Activated T-cell treated with anti-CD3 and anti-CD28 coated beads, Interleukin-2, amount 50 U/mL, for 4 hours (primary cell): ENCODE results near the gene COX10. TPM values are rescaled to one million over a fixed set of nuclear protein-coding genes. Genes with fewer than 3 reads are reported as not detected.
"Not testable (repeated sequence)": the region's sequence is repeated elsewhere in the genome, so short reads cannot be mapped to it uniquely, and the experiment has no call there.

Experiments
- ATAC-seq, 2 donors: fragments of 200-7000 bp; cut with Tn5 transposase; one replicate each; pipeline ENCODE4 v1.10.0; 2021
- DNase-seq: peaks from one replicate; pipeline ENCODE4 v3.0.0-alpha.2; 2020
- H3K27me3 Mint-ChIP-seq: one replicate; pipeline ENCODE4 v1.8.0; 2021; ENCODE audit warnings: low read depth, mixed read lengths
- H3K36me3 Mint-ChIP-seq: one replicate; pipeline ENCODE4 v1.8.0; 2022; ENCODE audit warnings: mixed read lengths; ENCODE audit not compliant: insufficient read depth
- H3K4me1 Mint-ChIP-seq: one replicate; pipeline ENCODE4 v1.8.0; 2021; ENCODE audit warnings: low read depth, mixed read lengths
- H3K4me3 Mint-ChIP-seq: one replicate; pipeline ENCODE4 v1.8.0; 2021; ENCODE audit warnings: mild to moderate bottlenecking, moderate library complexity, mixed read lengths
- H3K9me3 Mint-ChIP-seq: one replicate; pipeline ENCODE4 v1.8.0; 2021; ENCODE audit warnings: mixed read lengths
- total RNA-seq, 3 donors: library from RNA; stranded (reverse); gene quantifications; one replicate each; pipeline ENCODE4 v1.2.1, GENCODE V29; 2021

The COX10 gene
- total RNA-seq, 3 donors from 2014 or later: 28.7 to 30.6 (median 29.0) TPM

DNA sequence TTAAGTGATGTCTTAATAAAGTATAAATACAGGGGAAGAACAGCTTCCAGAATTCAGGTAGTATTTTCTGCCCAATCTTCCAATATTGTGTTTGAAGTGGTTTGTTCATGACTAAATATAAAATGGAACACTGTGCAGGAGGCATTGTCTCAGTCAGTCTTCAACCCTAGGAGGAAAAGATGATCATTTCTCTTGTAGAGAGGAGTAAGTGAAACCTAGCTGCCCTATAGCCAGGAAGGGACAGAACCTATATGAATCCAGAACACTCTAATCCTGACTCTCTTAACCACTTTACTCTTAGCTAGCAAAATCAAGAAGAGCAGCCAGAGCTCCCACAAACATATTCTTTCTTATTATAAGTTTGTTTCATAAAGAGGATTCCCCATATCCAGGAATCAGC, 122.2 kb downstream of the COX10 start:
- ATAC-seq, DNase-seq, H3K27me3 Mint-ChIP-seq, H3K4me3 Mint-ChIP-seq, H3K36me3 Mint-ChIP-seq, H3K9me3 Mint-ChIP-seq: not testable (repeated sequence)
- peaks cover 54% of the 10 kb centered on the region for H3K4me1 Mint-ChIP-seq

- ATAC-seq, H3K4me3 Mint-ChIP-seq, DNase-seq, H3K36me3 Mint-ChIP-seq, H3K9me3 Mint-ChIP-seq, H3K27me3 Mint-ChIP-seq: not testable (repeated sequence)
- peaks cover 56% of the 10 kb centered on the region for H3K4me1 Mint-ChIP-seq
These were observed 122.7 kb downstream of the COX10 start for GRCh38 chr17:14192039-14192438.

DNA sequence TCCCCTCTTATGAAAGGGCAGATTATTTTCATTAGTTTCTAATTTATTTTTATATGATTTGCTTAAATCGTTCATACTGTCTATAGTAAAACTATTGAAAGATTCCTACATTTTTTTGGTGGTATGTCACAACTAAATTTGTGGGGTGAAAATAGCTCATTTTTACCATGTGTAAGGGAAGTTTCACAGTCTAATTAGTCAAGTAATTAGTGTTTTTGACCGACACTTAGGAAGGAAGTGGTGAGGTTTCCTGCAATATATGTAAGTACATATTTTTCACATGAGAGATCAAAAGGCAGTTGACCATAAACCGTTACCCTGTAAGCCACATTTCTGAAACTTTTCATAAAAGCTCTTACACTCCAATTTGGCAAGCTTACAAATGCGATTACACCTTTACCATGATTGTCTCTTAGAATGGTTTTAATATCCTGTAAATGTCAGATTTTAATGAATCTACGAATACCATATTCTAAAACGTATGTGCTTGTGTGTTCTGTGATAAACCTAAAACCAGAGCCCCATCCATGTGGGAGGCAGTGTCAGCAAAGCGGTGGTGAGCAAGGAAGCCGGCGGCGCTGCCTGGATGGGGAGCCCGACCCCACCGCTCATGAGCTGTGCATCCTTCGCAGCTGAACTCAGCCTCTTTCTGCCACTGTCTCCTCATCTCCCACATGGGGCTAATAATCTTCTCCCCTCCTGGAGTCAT, 123.5 kb downstream of the COX10 start:
- ATAC-seq: peak; percentile 58 to 67
- H3K27me3 Mint-ChIP-seq, DNase-seq, H3K36me3 Mint-ChIP-seq, H3K9me3 Mint-ChIP-seq: not testable (repeated sequence)
- Mint-ChIP-seq H3K4me1 (peaks cover 64% of the 10 kb centered on the region), H3K4me3 (peak overlapping the region; percentile 22)

GRCh38 chr17:14196377-14196997, 127.2 kb downstream of the COX10 start:
- Mint-ChIP-seq H3K36me3 (peaks cover 14% of the 10 kb centered on the region), H3K27me3 (no peaks in the 10 kb centered on the region), H3K9me3 (no peaks in the 10 kb centered on the region), H3K4me1 (peaks cover 85% of the 10 kb centered on the region), H3K4me3 (peak overlapping the region; percentile 34)
- DNase-seq: no peak
- no peak for ATAC-seq

- H3K4me3 Mint-ChIP-seq: peak overlapping the region; percentile 34
- H3K9me3 Mint-ChIP-seq: no peaks in the 10 kb centered on the region
- peaks cover 14% of the 10 kb centered on the region for H3K36me3 Mint-ChIP-seq
- DNase-seq (no peak), ATAC-seq (no peak)
- H3K27me3 Mint-ChIP-seq: no peaks in the 10 kb centered on the region
- H3K4me1 Mint-ChIP-seq: peaks cover 87% of the 10 kb centered on the region
These were observed 127.8 kb downstream of the COX10 start for GRCh38 chr17:14197057-14197456.

DNA sequence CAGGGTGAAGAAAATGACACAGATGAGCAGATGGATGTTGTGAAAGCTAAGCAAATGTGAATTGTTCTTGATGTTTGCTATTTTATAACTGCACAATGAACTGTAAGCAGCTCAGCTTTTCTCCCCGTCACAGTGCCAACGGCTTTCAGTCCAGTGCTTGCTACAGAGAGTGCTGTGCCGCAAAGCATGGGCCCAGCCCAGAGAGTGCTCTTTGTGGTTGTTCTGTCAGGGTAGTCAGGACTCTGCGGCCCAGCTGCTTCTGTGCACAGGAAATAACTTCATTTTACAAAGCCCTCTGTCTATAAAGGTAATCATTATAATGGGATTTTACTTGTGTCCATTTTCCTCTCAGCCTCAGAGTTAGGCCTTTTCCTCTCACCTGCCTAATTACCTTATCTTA, 128.3 kb downstream of the COX10 start:
- Mint-ChIP-seq H3K36me3 (peaks cover 14% of the 10 kb centered on the region), H3K4me1 (peaks cover 89% of the 10 kb centered on the region), H3K27me3 (no peaks in the 10 kb centered on the region), H3K9me3 (no peaks in the 10 kb centered on the region), H3K4me3 (peak overlapping the region; percentile 29)
- ATAC-seq (peak; percentile 54 to 64), DNase-seq (peak; percentile 41)

GRCh38 chr17:14198013-14198412, 128.7 kb downstream of the COX10 start:
- peaks cover 14% of the 10 kb centered on the region for H3K36me3 Mint-ChIP-seq
- no peaks in the 10 kb centered on the region for H3K27me3 Mint-ChIP-seq
- DNase-seq: no peak
- no peak overlapping the region for H3K4me3 Mint-ChIP-seq
- H3K4me1 Mint-ChIP-seq: peaks cover 91% of the 10 kb centered on the region
- no peaks in the 10 kb centered on the region for H3K9me3 Mint-ChIP-seq
- ATAC-seq: no peak

GRCh38 chr17:14198575-14198974, 129.3 kb downstream of the COX10 start:
- no peaks in the 10 kb centered on the region for H3K27me3 Mint-ChIP-seq
- ATAC-seq (no peak), DNase-seq (no peak)
- H3K36me3 Mint-ChIP-seq: peaks cover 14% of the 10 kb centered on the region
- no peaks in the 10 kb centered on the region for H3K9me3 Mint-ChIP-seq
- no peak overlapping the region for H3K4me3 Mint-ChIP-seq
- H3K4me1 Mint-ChIP-seq: peaks cover 91% of the 10 kb centered on the region

- Mint-ChIP-seq H3K36me3 (peaks cover 14% of the 10 kb centered on the region), H3K4me1 (peaks cover 98% of the 10 kb centered on the region), H3K9me3 (no peaks in the 10 kb centered on the region), H3K27me3 (no peaks in the 10 kb centered on the region), H3K4me3 (no peak overlapping the region)
- DNase-seq: no peak
- ATAC-seq: no peak
These were observed 130.3 kb downstream of the COX10 start for GRCh38 chr17:14199601-14200000.

GRCh38 chr17:14200354-14200753, 131.1 kb downstream of the COX10 start:
- Mint-ChIP-seq H3K27me3 (no peaks in the 10 kb centered on the region), H3K4me1 (peaks cover 99% of the 10 kb centered on the region), H3K4me3 (no peak overlapping the region), H3K9me3 (no peaks in the 10 kb centered on the region), H3K36me3 (peaks cover 14% of the 10 kb centered on the region)
- DNase-seq (no peak), ATAC-seq (no peak)

- no peaks in the 10 kb centered on the region for H3K27me3 Mint-ChIP-seq
- ATAC-seq: peak; percentile 33 to 41
- peaks cover 99% of the 10 kb centered on the region for H3K4me1 Mint-ChIP-seq
- peak overlapping the region; percentile 73 for H3K4me3 Mint-ChIP-seq
- peak; percentile 38 for DNase-seq
- peaks cover 19% of the 10 kb centered on the region for H3K36me3 Mint-ChIP-seq
- H3K9me3 Mint-ChIP-seq: peaks cover 3% of the 10 kb centered on the region
These were observed 132.0 kb downstream of the COX10 start for GRCh38 chr17:14201021-14201987.

DNA sequence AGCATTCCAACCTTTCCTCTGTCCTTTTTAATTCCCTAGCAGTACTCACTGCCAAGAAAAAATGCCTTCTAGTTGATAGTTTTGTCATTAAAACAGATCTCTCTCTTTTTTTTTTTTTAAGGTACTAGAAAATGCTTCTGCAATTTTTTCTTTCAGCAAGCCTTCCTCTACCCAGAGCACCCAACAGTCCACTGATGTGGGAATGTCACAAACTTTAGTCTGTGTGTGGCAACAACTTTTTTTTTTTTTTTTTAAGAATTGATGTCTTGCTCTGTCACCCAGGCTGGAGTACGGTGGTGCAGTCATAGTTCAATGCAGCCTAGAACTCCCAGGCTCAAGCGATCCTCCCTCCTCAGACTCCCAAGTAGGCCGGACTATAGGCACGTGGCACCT, 132.7 kb downstream of the COX10 start:
- Mint-ChIP-seq H3K9me3 (peaks cover 3% of the 10 kb centered on the region), H3K4me1 (peaks cover 97% of the 10 kb centered on the region), H3K27me3 (no peaks in the 10 kb centered on the region), H3K36me3 (peaks cover 20% of the 10 kb centered on the region), H3K4me3 (peak overlapping the region; percentile 73)
- ATAC-seq: no peak
- DNase-seq: no peak

GRCh38 chr17:14202388-14203166, 133.3 kb downstream of the COX10 start:
- peaks cover 24% of the 10 kb centered on the region for H3K36me3 Mint-ChIP-seq
- ATAC-seq (peak; percentile 19 to 28), DNase-seq (no peak)
- peaks cover 3% of the 10 kb centered on the region for H3K9me3 Mint-ChIP-seq
- no peaks in the 10 kb centered on the region for H3K27me3 Mint-ChIP-seq
- H3K4me3 Mint-ChIP-seq: peak overlapping the region; percentile 73
- peaks cover 96% of the 10 kb centered on the region for H3K4me1 Mint-ChIP-seq

GRCh38 chr17:14203388-14203787, 134.1 kb downstream of the COX10 start:
- Mint-ChIP-seq H3K4me3 (no peak overlapping the region), H3K4me1 (peaks cover 91% of the 10 kb centered on the region), H3K27me3 (no peaks in the 10 kb centered on the region), H3K9me3 (peaks cover 3% of the 10 kb centered on the region), H3K36me3 (peaks cover 23% of the 10 kb centered on the region)
- DNase-seq: no peak
- ATAC-seq: peak; percentile 26 to 32
